Prostate gland (tissue), 2 donors: ENCODE data around the gene RCAN3. TPM values are rescaled to one million over a fixed set of nuclear protein-coding genes. Genes with fewer than 3 reads are reported as not detected.

Experiments
- DNase-seq: peaks from one replicate; pipeline ENCODE4 v3.0.0-alpha.2; 2019; ENCODE audit warnings: low spot score
- H3K27ac ChIP-seq, 2 donors: fragments of 200-600 bp; sonication (generic); 2 replicates each; pipeline ENCODE4 v1.5.1; 2017 to 2019
- H3K27me3 ChIP-seq: fragments of 200-600 bp; sonication (generic); replicated peaks from 2 replicates; pipeline ENCODE4 v1.5.1; 2019; ENCODE audit not compliant: insufficient read depth
- H3K36me3 ChIP-seq, 2 donors: fragments of 200-600 bp; sonication (generic); 1 replicate in 1 of 2; 2 replicates in 1 of 2; pipeline versions ENCODE4 v1.5.1 to v1.8.1; 2017 to 2019
- H3K4me1 ChIP-seq: fragments of 200-600 bp; sonication (generic); replicated peaks from 2 replicates; pipeline ENCODE4 v1.5.1; 2019
- H3K4me3 ChIP-seq, 2 donors: fragments of 200-600 bp; sonication (generic); 2 replicates each; pipeline ENCODE4 v1.5.1; 2017 to 2019
- H3K9me3 ChIP-seq: fragments of 200-600 bp; sonication (generic); 2 replicates; pipeline ENCODE4 v1.5.1; 2017
- POLR2A ChIP-seq: fragments of 450-650 bp; IDR thresholded peaks from one replicate; pipeline ENCODE4 v1.6.1; 2016; ENCODE audit warnings: antibody characterized with exemption, mild to moderate bottlenecking
- POLR2AphosphoS5 ChIP-seq: sonication (generic); formaldehyde crosslinking; IDR thresholded peaks from one replicate; pipeline ENCODE4 v1.6.1; 2017; ENCODE audit warnings: antibody characterized with exemption
- WGBS: methylation state at CpG from one replicate; pipeline ENCODE4 v1.1.5; 2018; 5-methylcytosine and 5-hydroxymethylcytosine counted together
- intact Hi-C: fragments of 100-400 bp; cut with DNase I; formaldehyde crosslinking; loops from one replicate; pipeline ENCODE4 v1.14.2; 2022
- total RNA-seq, 2 donors: library from RNA; depleted of rRNA; stranded (reverse); fragments of >200 nt; gene quantifications; one replicate each; pipeline ENCODE4 v1.1.0, GENCODE V29; 2016
- TF ChIP-seq, protein P1 (sequence below), 4 experiments: fragments of 200-600 bp in 2 of 4; fragments of 450-650 bp in 2 of 4; sonication (generic) in 2 of 4; IDR thresholded peaks; 1 replicate in 3 of 4; 2 replicates in 1 of 4; pipeline ENCODE4 v1.5.1; 2016 to 2019; ENCODE audit warnings: antibody characterized with exemption in 4 of 4, mild to moderate bottlenecking in 2 of 4, moderate library complexity in 2 of 4

Gene RCAN3
- total RNA-seq, 2 donors from 2014 or later, result 50.8 to 238 TPM

DNA sequence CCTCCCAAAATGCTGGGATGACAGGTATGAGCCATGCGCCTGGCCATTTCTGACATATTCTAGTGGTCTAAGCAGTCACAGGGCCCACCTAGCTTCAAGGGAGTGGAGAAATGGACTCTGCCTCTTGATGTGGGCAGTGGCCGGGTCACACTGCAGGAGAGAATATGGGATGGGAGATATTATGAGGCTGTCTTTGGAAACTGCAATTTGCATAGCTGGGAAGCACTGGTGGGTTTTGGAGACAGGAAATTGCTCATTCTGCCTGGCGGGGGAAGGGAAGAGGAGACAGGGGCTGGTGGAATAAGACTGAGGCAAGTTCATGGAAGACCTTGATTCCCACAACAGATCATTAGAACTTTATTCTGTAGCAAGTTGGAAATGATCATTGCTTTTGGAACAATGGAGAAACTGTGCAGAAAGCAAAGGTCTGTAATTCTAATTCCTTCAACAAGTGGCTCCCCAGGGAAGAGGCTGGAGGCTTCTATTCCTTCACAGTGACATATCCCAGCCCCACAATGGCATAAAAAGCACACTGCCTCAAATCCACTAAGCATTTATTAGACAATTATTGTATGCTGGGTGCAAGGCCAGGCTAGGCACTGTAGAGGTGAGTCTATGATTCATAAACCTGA is 63.7 kb downstream of the RCAN3 start:
- Histone ChIP-seq H3K27me3 (no peaks in the 10 kb centered on the region), H3K9me3 (no peaks in the 10 kb centered on the region), H3K36me3 (no peaks in the 10 kb centered on the region), H3K4me3 (no peak overlapping the region), H3K27ac (no peak overlapping the region), H3K4me1 (no peaks in the 10 kb centered on the region)
- 93% methylated on average over 3 of the region's 3 CpGs for WGBS
- no peak for DNase-seq
- TF ChIP-seq POLR2A, result no peak
- TF ChIP-seq, protein P1, sequence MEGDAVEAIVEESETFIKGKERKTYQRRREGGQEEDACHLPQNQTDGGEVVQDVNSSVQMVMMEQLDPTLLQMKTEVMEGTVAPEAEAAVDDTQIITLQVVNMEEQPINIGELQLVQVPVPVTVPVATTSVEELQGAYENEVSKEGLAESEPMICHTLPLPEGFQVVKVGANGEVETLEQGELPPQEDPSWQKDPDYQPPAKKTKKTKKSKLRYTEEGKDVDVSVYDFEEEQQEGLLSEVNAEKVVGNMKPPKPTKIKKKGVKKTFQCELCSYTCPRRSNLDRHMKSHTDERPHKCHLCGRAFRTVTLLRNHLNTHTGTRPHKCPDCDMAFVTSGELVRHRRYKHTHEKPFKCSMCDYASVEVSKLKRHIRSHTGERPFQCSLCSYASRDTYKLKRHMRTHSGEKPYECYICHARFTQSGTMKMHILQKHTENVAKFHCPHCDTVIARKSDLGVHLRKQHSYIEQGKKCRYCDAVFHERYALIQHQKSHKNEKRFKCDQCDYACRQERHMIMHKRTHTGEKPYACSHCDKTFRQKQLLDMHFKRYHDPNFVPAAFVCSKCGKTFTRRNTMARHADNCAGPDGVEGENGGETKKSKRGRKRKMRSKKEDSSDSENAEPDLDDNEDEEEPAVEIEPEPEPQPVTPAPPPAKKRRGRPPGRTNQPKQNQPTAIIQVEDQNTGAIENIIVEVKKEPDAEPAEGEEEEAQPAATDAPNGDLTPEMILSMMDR (IDR thresholded peaks at IDR 0.05), result no peak
- TF ChIP-seq POLR2AphosphoS5, result no peak
- intact Hi-C loops, result no loop called here

DNA sequence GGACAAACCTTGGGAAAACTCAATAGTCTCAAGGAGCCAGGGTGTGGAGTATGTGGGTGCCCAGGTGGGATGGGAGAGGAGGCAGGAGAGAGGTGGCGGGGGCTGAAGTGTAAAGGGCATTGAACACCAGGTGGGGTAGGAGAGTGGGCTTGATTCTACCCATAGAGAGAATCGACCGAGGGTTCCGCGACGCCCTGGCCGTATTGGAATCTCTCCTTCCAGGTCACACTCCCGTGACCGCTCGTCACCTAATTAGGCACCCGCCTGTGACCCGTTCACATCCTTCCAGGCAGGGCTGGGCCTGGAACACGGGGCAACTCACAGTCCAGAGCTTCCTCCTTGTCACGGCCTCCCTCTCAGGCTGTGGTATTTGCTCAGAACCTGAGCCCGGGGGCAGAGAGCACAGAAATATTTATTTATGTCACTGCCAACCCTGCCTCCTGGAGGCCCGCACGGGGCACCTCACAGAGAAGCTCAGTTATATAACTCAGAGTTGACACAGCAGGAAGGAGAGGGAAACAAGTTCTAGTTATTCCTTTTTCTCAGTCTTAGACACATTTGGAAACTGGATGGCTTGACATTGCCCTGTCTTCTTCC is 65.3 kb downstream of the RCAN3 start:
- H3K27ac ChIP-seq, result peak overlapping the region; percentile 47 to 67
- WGBS, result 49% methylated on average over 17 of the region's 17 CpGs
- intact Hi-C loops, result no loop called here
- no peaks in the 10 kb centered on the region for H3K4me1 ChIP-seq
- H3K27me3 ChIP-seq, result no peaks in the 10 kb centered on the region
- peak; percentile 81 for DNase-seq
- no peak overlapping the region for H3K4me3 ChIP-seq
- H3K36me3 ChIP-seq, result no peaks in the 10 kb centered on the region
- TF ChIP-seq, protein P1 (IDR thresholded peaks at IDR 0.05), result peak in 3 of 4 experiments; percentile 10 to 58 (median 52)
- peak; percentile 61 for TF ChIP-seq POLR2AphosphoS5
- no peak for TF ChIP-seq POLR2A
- H3K9me3 ChIP-seq, result no peaks in the 10 kb centered on the region

DNA sequence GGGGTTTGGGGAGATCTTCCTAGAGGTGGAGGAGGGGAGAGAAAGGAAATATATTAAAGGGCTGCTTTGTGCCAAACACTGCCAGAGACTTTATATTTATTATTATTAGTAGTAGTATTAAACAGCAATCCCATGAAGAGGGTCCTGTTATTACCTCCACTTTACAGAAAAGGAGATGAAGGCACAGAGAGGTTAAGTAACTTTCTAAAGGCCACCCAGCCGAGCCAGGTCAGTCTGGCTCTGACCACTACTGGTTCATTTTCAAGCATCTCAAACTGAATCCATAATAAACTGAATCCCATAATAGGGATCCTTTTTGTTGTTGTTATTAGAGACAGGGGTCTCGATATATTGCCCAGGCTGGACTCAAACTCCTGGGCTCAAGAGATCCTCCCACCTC is 65.8 kb downstream of the RCAN3 start:
- Histone ChIP-seq H3K36me3 (no peaks in the 10 kb centered on the region), H3K9me3 (no peaks in the 10 kb centered on the region), H3K4me3 (no peak overlapping the region), H3K4me1 (no peaks in the 10 kb centered on the region), H3K27me3 (no peaks in the 10 kb centered on the region), H3K27ac (peak overlapping the region; percentile 47 to 67)
- TF ChIP-seq, protein P1 (IDR thresholded peaks at IDR 0.05), result no peak
- TF ChIP-seq POLR2AphosphoS5, result no peak
- no peak for TF ChIP-seq POLR2A
- no peak for DNase-seq
- 85% methylated on average over 2 of the region's 2 CpGs for WGBS
- intact Hi-C loops, result no loop called here

DNA sequence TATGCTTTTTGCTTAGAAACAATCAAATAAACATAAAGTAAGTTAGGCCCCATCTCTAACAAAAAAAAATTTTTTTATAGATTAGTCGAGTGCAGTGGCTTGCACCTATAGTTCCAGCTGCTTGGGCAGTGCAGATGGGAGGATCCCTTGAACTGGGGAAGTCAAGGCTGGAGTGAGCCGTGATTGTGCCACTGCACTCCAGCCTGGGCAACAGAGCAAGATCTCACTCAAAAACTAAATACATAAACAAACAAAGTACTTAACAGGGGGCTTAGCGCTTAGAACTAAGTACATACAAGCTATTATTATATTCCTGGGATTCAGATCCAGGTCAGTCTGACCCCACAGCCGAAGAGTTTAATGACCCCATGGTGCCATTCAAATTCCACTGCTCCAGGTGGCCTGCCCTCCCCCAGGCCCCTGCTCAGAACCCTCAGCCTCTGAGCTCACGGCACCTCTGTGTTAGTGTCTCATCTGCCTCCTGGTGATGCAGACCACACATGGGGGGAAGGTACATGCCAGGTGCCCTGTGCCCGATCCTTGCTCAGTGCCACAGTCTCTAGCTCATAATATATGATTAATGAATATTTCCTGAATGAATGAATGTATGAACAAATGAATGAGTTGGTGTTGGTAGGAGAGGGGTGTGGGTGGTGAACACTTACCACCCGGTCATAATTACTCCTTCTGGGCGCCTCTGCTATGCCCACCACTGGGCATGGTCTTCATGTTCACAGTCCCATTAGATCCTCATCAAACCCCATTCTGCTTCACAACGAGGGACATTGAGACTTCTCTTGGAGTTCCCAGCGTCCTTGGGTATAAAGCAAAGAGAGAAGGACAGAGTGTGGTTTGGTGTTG is 67.9 kb downstream of the RCAN3 start:
- Histone ChIP-seq H3K27me3 (no peaks in the 10 kb centered on the region), H3K4me1 (no peaks in the 10 kb centered on the region), H3K27ac (no peak overlapping the region), H3K4me3 (no peak overlapping the region), H3K36me3 (no peaks in the 10 kb centered on the region), H3K9me3 (no peaks in the 10 kb centered on the region)
- 79% methylated on average over 10 of the region's 10 CpGs for WGBS
- intact Hi-C loops, result no loop called here
- TF ChIP-seq POLR2AphosphoS5 (no peak), POLR2A (no peak)
- TF ChIP-seq, protein P1 (IDR thresholded peaks at IDR 0.05), result no peak
- no peak for DNase-seq
